PC-3 (cell line): Measurements from ENCODE around the gene VGLL1.

Source experiments
- CTCF ChIP-seq: fragments of 300-600 bp; sonication (generic); conservative IDR thresholded peaks from 2 replicates; pipeline ENCODE4 v1.5.1; 2017; ENCODE audit warnings: antibody characterized with exemption, low read depth, mild to moderate bottlenecking, low read length
- EZH2 ChIP-seq: fragments of 300-600 bp; sonication (generic); IDR thresholded peaks from one replicate; pipeline ENCODE4 v1.6.1; 2017; ENCODE audit warnings: antibody characterized with exemption, mild to moderate bottlenecking, low read length; ENCODE audit not compliant: unreplicated experiment
- EZH2phosphoT487 ChIP-seq: fragments of 300-600 bp; sonication (generic); IDR thresholded peaks from 2 replicates; pipeline ENCODE4 v1.6.1; 2018; ENCODE audit warnings: mild to moderate bottlenecking, antibody characterized with exemption, low read length, borderline replicate concordance

GRCh38 chrX:136549226-136549625 is 17.2 kb downstream of the VGLL1 start:
- TF ChIP-seq CTCF (no peak), EZH2phosphoT487 (no peak), EZH2 (no peak)
